ENCODE measurements around the gene OR52A1.

DNA sequence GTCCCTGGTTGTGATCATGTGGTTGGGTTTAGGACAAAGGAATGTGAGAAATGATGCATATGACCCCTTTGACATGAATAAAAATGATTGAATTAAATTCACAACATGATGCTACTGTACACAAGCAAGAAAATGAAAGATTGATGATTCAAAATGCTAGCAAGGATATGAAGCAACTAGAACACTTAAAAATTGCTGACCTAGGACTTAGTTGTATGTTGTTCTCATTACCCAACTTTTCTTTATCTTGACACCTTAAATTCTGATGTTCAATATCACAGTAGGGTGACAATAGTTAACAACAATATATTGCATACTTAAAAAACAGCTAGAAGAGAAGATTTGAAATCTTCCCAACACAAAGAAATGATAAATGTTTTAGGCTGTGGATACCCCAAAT is 37.0 kb downstream of the OR52A1 start:
- no peak for TF ChIP-seq KDM1A (IDR thresholded peaks at IDR 0.05; ENCODE audit: low read depth)
- TF ChIP-seq, protein P1, sequence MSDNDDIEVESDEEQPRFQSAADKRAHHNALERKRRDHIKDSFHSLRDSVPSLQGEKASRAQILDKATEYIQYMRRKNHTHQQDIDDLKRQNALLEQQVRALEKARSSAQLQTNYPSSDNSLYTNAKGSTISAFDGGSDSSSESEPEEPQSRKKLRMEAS (IDR thresholded peaks at IDR 0.05): no peak
- no peak for TF ChIP-seq CEBPB (IDR thresholded peaks at IDR 0.05)
- no peak for TF ChIP-seq BHLHE40 (IDR thresholded peaks at IDR 0.05; ENCODE audit: low read depth, low read length)
- no peak for TF ChIP-seq JUN (IDR thresholded peaks at IDR 0.05)
- no peak for TF ChIP-seq POLR2A (IDR thresholded peaks at IDR 0.05; ENCODE audit: low read length)
- TF ChIP-seq CHD2 (IDR thresholded peaks at IDR 0.05; ENCODE audit: low read length, partially characterized antibody): no peak
- TF ChIP-seq, protein P2, sequence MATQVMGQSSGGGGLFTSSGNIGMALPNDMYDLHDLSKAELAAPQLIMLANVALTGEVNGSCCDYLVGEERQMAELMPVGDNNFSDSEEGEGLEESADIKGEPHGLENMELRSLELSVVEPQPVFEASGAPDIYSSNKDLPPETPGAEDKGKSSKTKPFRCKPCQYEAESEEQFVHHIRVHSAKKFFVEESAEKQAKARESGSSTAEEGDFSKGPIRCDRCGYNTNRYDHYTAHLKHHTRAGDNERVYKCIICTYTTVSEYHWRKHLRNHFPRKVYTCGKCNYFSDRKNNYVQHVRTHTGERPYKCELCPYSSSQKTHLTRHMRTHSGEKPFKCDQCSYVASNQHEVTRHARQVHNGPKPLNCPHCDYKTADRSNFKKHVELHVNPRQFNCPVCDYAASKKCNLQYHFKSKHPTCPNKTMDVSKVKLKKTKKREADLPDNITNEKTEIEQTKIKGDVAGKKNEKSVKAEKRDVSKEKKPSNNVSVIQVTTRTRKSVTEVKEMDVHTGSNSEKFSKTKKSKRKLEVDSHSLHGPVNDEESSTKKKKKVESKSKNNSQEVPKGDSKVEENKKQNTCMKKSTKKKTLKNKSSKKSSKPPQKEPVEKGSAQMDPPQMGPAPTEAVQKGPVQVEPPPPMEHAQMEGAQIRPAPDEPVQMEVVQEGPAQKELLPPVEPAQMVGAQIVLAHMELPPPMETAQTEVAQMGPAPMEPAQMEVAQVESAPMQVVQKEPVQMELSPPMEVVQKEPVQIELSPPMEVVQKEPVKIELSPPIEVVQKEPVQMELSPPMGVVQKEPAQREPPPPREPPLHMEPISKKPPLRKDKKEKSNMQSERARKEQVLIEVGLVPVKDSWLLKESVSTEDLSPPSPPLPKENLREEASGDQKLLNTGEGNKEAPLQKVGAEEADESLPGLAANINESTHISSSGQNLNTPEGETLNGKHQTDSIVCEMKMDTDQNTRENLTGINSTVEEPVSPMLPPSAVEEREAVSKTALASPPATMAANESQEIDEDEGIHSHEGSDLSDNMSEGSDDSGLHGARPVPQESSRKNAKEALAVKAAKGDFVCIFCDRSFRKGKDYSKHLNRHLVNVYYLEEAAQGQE (IDR thresholded peaks at IDR 0.05): no peak
- TF ChIP-seq, protein P3, sequence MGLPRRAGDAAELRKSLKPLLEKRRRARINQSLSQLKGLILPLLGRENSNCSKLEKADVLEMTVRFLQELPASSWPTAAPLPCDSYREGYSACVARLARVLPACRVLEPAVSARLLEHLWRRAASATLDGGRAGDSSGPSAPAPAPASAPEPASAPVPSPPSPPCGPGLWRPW (IDR thresholded peaks at IDR 0.05): no peak
- TF ChIP-seq, protein P4, sequence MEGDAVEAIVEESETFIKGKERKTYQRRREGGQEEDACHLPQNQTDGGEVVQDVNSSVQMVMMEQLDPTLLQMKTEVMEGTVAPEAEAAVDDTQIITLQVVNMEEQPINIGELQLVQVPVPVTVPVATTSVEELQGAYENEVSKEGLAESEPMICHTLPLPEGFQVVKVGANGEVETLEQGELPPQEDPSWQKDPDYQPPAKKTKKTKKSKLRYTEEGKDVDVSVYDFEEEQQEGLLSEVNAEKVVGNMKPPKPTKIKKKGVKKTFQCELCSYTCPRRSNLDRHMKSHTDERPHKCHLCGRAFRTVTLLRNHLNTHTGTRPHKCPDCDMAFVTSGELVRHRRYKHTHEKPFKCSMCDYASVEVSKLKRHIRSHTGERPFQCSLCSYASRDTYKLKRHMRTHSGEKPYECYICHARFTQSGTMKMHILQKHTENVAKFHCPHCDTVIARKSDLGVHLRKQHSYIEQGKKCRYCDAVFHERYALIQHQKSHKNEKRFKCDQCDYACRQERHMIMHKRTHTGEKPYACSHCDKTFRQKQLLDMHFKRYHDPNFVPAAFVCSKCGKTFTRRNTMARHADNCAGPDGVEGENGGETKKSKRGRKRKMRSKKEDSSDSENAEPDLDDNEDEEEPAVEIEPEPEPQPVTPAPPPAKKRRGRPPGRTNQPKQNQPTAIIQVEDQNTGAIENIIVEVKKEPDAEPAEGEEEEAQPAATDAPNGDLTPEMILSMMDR (IDR thresholded peaks at IDR 0.05): no peak

Measured in A549 (cell line).